Activated CD4-positive, alpha-beta T cell treated with anti-CD3 and anti-CD28 coated beads, Interleukin-2, Interleukin-4, amounts not matched to agents 100 ng/mL and 50 ng/mL, durations not matched to agents 16 hours and 8 hours (primary cell): ENCODE data around the gene PRR35.

Experiments
- DNase-seq: peaks from one replicate; pipeline ENCODE4 v3.0.0-alpha.2; 2020; ENCODE audit warnings: low spot score

Gene PRR35

GRCh38 chr16:560204-560700 lies at the start of gene PRR35:
Gene PRR35 (plus strand): TSS chr16:560394. CDS start chr16:563295, 2,901 bp downstream.
- DNase-seq: no peak

- no peak for DNase-seq
Measured at GRCh38 chr16:512802-513201, 47.4 kb upstream of the PRR35 start.

- no peak for DNase-seq
Measured at GRCh38 chr16:513950-514349, 46.2 kb upstream of the PRR35 start.

GRCh38 chr16:515175-515938 lies 44.8 kb upstream of the PRR35 start:
- no peak for DNase-seq

GRCh38 chr16:515939-516226 lies 44.3 kb upstream of the PRR35 start:
- no peak for DNase-seq

GRCh38 chr16:516301-516700 lies 43.9 kb upstream of the PRR35 start:
- no peak for DNase-seq

- DNase-seq: no peak
Measured at GRCh38 chr16:518858-519257, 41.3 kb upstream of the PRR35 start.

- no peak for DNase-seq
Measured at GRCh38 chr16:519425-519824, 40.8 kb upstream of the PRR35 start.

- no peak for DNase-seq
Measured at GRCh38 chr16:519841-520687, 40.1 kb upstream of the PRR35 start.

- no peak for DNase-seq
Measured at GRCh38 chr16:520847-521246, 39.3 kb upstream of the PRR35 start.

GRCh38 chr16:521381-522210 lies 38.6 kb upstream of the PRR35 start:
- no peak for DNase-seq

GRCh38 chr16:522320-523096 lies 37.7 kb upstream of the PRR35 start:
- no peak for DNase-seq

GRCh38 chr16:523097-523741 lies 37.0 kb upstream of the PRR35 start:
- no peak for DNase-seq

GRCh38 chr16:524274-525040 lies 35.7 kb upstream of the PRR35 start:
- no peak for DNase-seq

- no peak for DNase-seq
Measured at GRCh38 chr16:525123-525519, 35.1 kb upstream of the PRR35 start.

GRCh38 chr16:525520-526180 lies 34.5 kb upstream of the PRR35 start:
- peak; percentile 96 for DNase-seq

- DNase-seq: peak; percentile 16
Measured at GRCh38 chr16:526181-527014, 33.8 kb upstream of the PRR35 start.

GRCh38 chr16:527015-527903 lies 32.9 kb upstream of the PRR35 start, which contains the start of gene CAPN15:
Gene CAPN15 (plus strand): TSS chr16:527712. CDS start chr16:546839, 19,127 bp downstream.
- DNase-seq: peak; percentile 88
